Thyroid gland (tissue), 4 donors: Measurements from ENCODE around the gene WWP2.
"Not testable (repeated sequence)": the region's sequence is repeated elsewhere in the genome, so short reads cannot be mapped to it uniquely, and the experiment has no call there.

Source experiments
- CTCF ChIP-seq, 6 experiments: fragments of 200-600 bp in 3 of 6; fragments of 450-650 bp in 3 of 6; sonication (generic) in 3 of 6; IDR thresholded peaks; one replicate each; pipeline ENCODE4 v1.5.1; 2016 to 2019; ENCODE audit warnings: antibody characterized with exemption in 6 of 6, mild to moderate bottlenecking in 2 of 6, inconsistent platforms in 1 of 6, moderate library complexity in 1 of 6
- POLR2A ChIP-seq, 2 donors: fragments of 450-650 bp; IDR thresholded peaks; one replicate each; pipeline ENCODE4 v1.6.1; 2017; ENCODE audit warnings: antibody characterized with exemption in 2 of 2, mild to moderate bottlenecking in 2 of 2, moderate library complexity in 1 of 2

- TF ChIP-seq CTCF, POLR2A (IDR thresholded peaks at IDR 0.05): not testable (repeated sequence)
These were observed 210.8 kb downstream of the WWP2 start for GRCh38 chr16:69972935-69973334.
